Measurements from ENCODE around the gene ANKEF1.

DNA sequence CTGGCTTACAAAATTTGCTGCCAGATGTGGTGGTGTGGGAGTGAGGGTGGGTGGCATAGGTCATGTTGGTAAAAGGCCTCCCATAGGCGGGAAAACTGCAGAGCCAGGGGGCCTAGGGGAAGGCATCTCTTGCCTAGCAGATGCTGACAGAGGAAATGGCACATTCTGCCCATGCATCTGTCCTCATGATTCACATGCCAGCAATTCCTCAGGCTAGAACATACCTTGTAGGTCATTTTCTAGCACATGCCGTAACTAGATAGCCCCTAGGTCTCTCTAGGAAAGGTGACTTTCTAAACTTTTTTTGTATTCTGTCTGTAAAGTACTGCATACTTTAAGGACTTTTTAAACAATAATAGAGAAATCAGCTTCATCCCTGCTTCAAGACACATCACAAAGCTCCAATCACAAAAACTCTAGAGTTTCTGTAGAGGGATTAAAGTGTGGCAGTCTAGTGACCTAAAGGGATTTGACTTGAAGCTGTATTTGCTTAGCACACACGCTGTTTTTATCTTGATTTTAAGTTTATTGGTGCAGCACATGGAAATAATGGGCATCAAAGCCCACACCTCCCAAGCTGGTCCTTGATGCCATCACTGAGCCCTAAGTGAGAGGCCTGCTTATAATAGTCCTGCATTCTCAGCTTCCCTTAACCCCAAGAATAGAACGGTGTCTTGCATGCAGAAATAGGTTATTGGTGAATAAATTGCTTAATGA is 55.2 kb downstream of the ANKEF1 start:
- TF ChIP-seq, protein P1, sequence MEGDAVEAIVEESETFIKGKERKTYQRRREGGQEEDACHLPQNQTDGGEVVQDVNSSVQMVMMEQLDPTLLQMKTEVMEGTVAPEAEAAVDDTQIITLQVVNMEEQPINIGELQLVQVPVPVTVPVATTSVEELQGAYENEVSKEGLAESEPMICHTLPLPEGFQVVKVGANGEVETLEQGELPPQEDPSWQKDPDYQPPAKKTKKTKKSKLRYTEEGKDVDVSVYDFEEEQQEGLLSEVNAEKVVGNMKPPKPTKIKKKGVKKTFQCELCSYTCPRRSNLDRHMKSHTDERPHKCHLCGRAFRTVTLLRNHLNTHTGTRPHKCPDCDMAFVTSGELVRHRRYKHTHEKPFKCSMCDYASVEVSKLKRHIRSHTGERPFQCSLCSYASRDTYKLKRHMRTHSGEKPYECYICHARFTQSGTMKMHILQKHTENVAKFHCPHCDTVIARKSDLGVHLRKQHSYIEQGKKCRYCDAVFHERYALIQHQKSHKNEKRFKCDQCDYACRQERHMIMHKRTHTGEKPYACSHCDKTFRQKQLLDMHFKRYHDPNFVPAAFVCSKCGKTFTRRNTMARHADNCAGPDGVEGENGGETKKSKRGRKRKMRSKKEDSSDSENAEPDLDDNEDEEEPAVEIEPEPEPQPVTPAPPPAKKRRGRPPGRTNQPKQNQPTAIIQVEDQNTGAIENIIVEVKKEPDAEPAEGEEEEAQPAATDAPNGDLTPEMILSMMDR (IDR thresholded peaks at IDR 0.05), result no peak
- TF ChIP-seq POLR2AphosphoS5 (IDR thresholded peaks at IDR 0.05) (no peak), EP300 (IDR thresholded peaks at IDR 0.05) (no peak)

Measured in upper lobe of left lung (tissue), 4 donors.